ENCODE measurements around the gene DIS3L2.
"Not testable (repeated sequence)": the region's sequence is repeated elsewhere in the genome, so short reads cannot be mapped to it uniquely, and the experiment has no call there.

The DIS3L2 gene

DNA sequence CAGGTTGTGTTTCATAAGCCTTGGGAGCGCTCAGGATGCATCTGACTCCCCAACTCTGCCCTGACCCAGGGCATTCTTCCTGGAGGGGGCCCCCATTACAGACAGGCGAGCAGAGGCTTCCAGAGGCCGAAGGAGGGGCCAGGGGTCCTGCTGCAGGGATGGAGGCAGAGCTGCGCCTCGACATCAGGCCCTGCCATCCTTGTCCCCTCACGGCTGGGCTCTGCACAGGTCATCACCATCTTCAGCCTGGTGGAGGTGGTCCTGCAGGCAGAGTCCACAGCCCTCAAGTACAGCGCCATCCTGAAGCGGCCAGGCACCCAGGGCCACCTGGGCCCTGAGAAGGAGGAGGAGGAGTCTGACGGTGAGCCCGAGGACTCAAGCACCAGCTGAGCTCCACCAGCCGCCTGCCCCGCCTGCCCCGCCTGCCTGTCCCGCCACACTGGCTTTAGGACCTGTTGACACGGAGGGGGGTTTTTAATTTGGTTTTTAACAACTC, 374.8 kb downstream of the DIS3L2 start (continued):
- TF ChIP-seq, protein P1, sequence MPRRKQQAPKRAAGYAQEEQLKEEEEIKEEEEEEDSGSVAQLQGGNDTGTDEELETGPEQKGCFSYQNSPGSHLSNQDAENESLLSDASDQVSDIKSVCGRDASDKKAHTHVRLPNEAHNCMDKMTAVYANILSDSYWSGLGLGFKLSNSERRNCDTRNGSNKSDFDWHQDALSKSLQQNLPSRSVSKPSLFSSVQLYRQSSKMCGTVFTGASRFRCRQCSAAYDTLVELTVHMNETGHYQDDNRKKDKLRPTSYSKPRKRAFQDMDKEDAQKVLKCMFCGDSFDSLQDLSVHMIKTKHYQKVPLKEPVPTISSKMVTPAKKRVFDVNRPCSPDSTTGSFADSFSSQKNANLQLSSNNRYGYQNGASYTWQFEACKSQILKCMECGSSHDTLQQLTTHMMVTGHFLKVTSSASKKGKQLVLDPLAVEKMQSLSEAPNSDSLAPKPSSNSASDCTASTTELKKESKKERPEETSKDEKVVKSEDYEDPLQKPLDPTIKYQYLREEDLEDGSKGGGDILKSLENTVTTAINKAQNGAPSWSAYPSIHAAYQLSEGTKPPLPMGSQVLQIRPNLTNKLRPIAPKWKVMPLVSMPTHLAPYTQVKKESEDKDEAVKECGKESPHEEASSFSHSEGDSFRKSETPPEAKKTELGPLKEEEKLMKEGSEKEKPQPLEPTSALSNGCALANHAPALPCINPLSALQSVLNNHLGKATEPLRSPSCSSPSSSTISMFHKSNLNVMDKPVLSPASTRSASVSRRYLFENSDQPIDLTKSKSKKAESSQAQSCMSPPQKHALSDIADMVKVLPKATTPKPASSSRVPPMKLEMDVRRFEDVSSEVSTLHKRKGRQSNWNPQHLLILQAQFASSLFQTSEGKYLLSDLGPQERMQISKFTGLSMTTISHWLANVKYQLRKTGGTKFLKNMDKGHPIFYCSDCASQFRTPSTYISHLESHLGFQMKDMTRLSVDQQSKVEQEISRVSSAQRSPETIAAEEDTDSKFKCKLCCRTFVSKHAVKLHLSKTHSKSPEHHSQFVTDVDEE (CRISPR knock-in tag; IDR thresholded peaks at IDR 0.05): no peak
- TF ChIP-seq GLIS3 (CRISPR knock-in tag; IDR thresholded peaks at IDR 0.05) (no peak), CSDC2 (CRISPR knock-in tag; IDR thresholded peaks at IDR 0.05) (no peak), ZNF8 (CRISPR knock-in tag; IDR thresholded peaks at IDR 0.05) (no peak), RARB (CRISPR knock-in tag; IDR thresholded peaks at IDR 0.05) (no peak), ISL1 (CRISPR knock-in tag; IDR thresholded peaks at IDR 0.05) (no peak), ZFP3 (CRISPR knock-in tag; IDR thresholded peaks at IDR 0.05) (no peak), ZNF70 (CRISPR knock-in tag; IDR thresholded peaks at IDR 0.05) (no peak), TCF4 (CRISPR knock-in tag; IDR thresholded peaks at IDR 0.05; ENCODE audit: borderline replicate concordance) (no peak), OSR1 (CRISPR knock-in tag; IDR thresholded peaks at IDR 0.05) (no peak), ZC3H10 (CRISPR knock-in tag; IDR thresholded peaks at IDR 0.05) (no peak), TOX (CRISPR knock-in tag; IDR thresholded peaks at IDR 0.05; ENCODE audit: borderline replicate concordance) (no peak), SNAI2 (CRISPR knock-in tag; IDR thresholded peaks at IDR 0.05) (no peak)

DNA sequence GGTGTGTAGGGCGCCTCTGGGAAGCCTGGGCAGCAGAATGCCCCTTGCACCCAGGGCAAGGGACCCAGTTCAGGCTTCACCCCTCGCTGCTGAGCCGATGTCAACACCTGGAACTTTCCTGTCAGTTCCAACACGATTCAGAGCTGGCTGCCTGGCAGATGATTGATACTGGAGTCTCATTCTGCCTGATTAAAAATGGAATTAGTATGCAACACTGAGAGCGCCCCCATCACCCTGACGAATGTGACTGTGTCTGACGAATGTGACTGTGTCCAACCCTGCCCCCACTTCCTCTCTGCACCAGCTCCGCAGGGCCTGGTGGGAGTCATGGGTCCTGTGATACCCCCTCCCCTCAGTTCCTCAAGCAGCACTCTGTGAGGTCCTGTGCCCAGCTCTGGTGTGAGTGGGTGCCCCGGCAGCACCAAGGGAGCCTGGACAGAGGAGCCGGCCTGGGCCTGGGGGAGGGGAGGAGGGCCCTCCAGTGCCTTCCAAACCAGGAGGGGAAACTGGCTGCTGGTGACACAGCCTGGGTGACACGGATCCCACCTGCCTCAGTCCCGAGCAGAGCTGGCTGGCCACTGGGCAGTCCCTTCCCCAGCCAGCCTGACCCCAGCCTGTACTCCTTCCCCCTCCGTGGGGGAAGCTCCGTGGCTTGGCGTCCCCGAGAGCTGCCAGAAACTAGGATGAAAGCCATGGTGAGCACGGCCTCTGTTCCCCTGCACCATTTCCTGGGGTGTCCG, 375.6 kb downstream of the DIS3L2 start:
- no peak for TF ChIP-seq ESRRG (CRISPR knock-in tag; IDR thresholded peaks at IDR 0.05)
- no peak for TF ChIP-seq TCF4 (CRISPR knock-in tag; IDR thresholded peaks at IDR 0.05; ENCODE audit: borderline replicate concordance)
- no peak for TF ChIP-seq ZNF8 (CRISPR knock-in tag; IDR thresholded peaks at IDR 0.05)
- TF ChIP-seq ZFP30 (CRISPR knock-in tag; IDR thresholded peaks at IDR 0.05): no peak
- TF ChIP-seq, protein P2, sequence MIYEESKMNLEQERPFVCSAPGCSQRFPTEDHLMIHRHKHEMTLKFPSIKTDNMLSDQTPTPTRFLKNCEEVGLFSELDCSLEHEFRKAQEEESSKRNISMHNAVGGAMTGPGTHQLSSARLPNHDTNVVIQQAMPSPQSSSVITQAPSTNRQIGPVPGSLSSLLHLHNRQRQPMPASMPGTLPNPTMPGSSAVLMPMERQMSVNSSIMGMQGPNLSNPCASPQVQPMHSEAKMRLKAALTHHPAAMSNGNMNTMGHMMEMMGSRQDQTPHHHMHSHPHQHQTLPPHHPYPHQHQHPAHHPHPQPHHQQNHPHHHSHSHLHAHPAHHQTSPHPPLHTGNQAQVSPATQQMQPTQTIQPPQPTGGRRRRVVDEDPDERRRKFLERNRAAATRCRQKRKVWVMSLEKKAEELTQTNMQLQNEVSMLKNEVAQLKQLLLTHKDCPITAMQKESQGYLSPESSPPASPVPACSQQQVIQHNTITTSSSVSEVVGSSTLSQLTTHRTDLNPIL (CRISPR knock-in tag; IDR thresholded peaks at IDR 0.05; ENCODE audit: low read depth): no peak
- ATAC-seq: no peak

DNA sequence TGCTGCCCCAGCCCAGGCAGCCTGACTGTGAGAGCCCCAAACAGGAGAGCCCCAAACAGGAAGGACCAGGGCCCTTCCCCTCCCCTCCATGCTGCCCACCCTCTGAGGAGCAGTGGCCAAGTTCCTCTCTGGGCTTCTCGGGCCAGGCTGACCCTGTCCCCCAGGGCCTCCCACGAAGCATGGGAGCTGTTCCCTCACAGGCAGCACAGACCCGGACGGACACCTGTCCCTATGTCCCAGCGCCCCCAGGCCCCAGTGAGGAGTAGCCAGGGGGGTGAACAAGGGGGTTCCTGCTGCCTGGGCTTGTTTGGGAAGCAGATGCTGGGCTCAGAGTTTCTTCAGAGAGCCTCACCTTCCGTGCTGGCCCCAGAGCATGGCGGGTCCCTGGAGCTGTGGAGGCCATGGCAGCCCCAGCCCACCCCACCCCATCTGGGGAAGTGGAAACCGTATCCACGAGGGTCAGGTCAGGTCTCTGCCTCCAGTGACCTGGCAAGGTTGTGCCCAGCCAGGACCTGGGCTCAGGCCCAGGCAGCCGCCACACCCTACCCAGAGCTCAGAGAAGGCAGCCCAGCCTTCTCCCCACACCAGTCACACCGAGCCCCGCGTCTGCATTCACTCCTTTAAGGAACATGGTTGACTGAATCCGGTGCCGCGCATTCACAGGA, 376.7 kb downstream of the DIS3L2 start:
- not testable (repeated sequence) for ATAC-seq

DNA sequence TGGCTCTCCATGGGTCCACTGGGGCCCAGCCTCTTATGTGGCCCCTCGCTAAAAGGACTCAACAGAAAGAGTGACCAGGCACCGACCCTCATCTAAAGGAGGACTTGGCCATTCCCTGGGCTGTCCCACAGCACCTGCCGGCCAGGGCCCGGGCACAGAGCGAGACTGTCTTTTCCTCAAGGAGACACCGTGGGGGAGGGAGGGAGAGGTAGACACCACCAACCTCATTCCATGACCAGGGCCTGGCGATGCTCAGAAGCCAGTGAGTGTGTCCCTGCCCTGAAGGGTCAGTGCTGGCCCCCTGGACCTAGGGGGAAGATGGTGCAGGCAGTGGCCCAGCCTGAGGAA, 377.2 kb downstream of the DIS3L2 start:
- TF ChIP-seq ZC3H10 (CRISPR knock-in tag; IDR thresholded peaks at IDR 0.05) (no peak), ZNF70 (CRISPR knock-in tag; IDR thresholded peaks at IDR 0.05) (no peak), ZFP30 (CRISPR knock-in tag; IDR thresholded peaks at IDR 0.05) (no peak), ZNF8 (CRISPR knock-in tag; IDR thresholded peaks at IDR 0.05) (no peak), ESRRG (CRISPR knock-in tag; IDR thresholded peaks at IDR 0.05) (no peak), TCF4 (CRISPR knock-in tag; IDR thresholded peaks at IDR 0.05; ENCODE audit: borderline replicate concordance) (no peak), GLIS3 (CRISPR knock-in tag; IDR thresholded peaks at IDR 0.05) (no peak), ISL1 (CRISPR knock-in tag; IDR thresholded peaks at IDR 0.05) (no peak), SNAI2 (CRISPR knock-in tag; IDR thresholded peaks at IDR 0.05) (no peak)
- TF ChIP-seq, protein P3, sequence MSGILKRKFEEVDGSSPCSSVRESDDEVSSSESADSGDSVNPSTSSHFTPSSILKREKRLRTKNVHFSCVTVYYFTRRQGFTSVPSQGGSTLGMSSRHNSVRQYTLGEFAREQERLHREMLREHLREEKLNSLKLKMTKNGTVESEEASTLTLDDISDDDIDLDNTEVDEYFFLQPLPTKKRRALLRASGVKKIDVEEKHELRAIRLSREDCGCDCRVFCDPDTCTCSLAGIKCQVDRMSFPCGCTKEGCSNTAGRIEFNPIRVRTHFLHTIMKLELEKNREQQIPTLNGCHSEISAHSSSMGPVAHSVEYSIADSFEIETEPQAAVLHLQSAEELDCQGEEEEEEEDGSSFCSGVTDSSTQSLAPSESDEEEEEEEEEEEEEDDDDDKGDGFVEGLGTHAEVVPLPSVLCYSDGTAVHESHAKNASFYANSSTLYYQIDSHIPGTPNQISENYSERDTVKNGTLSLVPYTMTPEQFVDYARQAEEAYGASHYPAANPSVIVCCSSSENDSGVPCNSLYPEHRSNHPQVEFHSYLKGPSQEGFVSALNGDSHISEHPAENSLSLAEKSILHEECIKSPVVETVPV (CRISPR knock-in tag; IDR thresholded peaks at IDR 0.05): no peak

DNA sequence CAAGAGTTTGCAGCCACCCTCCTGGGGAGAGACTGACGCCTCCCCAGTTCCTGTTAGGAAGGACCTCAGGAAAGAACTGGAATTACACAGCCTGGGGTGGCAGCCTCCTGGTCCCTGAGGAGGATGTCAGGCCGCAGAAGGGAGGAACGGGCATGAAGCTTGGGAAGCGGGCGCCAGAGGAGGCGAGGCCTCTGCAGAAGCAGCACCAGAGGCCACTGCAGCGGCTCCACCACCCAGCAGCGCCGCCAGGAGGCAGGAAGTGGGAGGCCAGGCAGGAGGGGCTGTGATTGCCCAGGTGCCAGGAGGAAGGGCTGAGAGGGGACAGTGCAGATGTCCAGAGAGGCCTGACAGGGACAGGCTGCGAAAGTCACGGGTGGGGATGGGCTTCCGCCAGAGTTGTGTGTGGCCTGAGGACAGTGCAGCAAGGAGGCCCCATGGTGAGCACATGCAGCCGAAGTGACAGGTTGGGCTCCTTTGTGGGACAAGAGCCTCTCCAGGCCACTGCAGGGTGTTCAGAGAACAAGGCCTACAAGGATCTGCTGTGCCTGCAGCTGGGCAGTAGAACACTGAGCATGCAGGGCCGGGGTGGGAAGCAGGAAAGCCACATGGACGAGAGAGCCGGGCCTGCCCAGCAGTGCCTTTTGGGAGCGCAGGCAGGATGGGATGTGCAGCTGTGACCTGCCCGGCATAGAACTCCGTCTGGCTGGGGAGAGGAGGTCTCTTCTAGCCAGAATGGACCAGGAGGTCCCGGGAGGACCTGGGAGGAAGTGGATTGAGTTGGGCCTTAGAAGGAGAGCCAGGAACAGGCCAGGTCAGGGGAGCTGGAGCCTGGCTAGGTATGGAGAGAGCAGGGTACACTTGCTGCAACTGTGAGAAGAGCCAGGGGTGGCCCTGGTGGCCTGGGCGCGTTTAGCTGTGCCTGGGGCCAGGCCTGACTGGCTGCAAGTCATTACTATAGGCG, 377.9 kb downstream of the DIS3L2 start:
- TF ChIP-seq ZC3H10 (CRISPR knock-in tag; IDR thresholded peaks at IDR 0.05) (no peak), RARB (CRISPR knock-in tag; IDR thresholded peaks at IDR 0.05) (no peak), SNAI2 (CRISPR knock-in tag; IDR thresholded peaks at IDR 0.05) (no peak), ARNTL (CRISPR knock-in tag; IDR thresholded peaks at IDR 0.05; ENCODE audit: borderline replicate concordance, low read depth) (no peak), ISL1 (CRISPR knock-in tag; IDR thresholded peaks at IDR 0.05) (no peak), OSR1 (CRISPR knock-in tag; IDR thresholded peaks at IDR 0.05) (no peak)
- TF ChIP-seq, protein P3 (CRISPR knock-in tag; IDR thresholded peaks at IDR 0.05): no peak
- TF ChIP-seq, protein P4, sequence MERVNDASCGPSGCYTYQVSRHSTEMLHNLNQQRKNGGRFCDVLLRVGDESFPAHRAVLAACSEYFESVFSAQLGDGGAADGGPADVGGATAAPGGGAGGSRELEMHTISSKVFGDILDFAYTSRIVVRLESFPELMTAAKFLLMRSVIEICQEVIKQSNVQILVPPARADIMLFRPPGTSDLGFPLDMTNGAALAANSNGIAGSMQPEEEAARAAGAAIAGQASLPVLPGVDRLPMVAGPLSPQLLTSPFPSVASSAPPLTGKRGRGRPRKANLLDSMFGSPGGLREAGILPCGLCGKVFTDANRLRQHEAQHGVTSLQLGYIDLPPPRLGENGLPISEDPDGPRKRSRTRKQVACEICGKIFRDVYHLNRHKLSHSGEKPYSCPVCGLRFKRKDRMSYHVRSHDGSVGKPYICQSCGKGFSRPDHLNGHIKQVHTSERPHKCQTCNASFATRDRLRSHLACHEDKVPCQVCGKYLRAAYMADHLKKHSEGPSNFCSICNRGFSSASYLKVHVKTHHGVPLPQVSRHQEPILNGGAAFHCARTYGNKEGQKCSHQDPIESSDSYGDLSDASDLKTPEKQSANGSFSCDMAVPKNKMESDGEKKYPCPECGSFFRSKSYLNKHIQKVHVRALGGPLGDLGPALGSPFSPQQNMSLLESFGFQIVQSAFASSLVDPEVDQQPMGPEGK (CRISPR knock-in tag; IDR thresholded peaks at IDR 0.05; ENCODE audit: borderline replicate concordance): no peak

More for the DNA sequence above, 377.2 kb downstream of the DIS3L2 start:
- ATAC-seq: no peak

More for the DNA sequence above, 377.9 kb downstream of the DIS3L2 start:
- ATAC-seq: no peak

Data from SK-N-SH treated with all-trans-retinoic acid at 6 μM for 48 hours (cell line).